HG03103 (cell line): ENCODE measurements around the gene MARCKSL1.
"Not testable (repeated sequence)": the region's sequence is repeated elsewhere in the genome, so short reads cannot be mapped to it uniquely, and the experiment has no call there.

Experiments used
- ATAC-seq: cut with Tn5 transposase; IDR thresholded peaks from one replicate; pipeline ENCODE4 v1.9.1; 2021; ENCODE audit warnings: low read depth; ENCODE audit not compliant: unreplicated experiment

The MARCKSL1 gene

GRCh38 chr1:32334274-32334861, 1.7 kb downstream of the MARCKSL1 start:
- no peak for ATAC-seq

GRCh38 chr1:32333251-32333963, 2.6 kb downstream of the MARCKSL1 start:
- ATAC-seq = no peak

GRCh38 chr1:32332290-32333079, 3.5 kb downstream of the MARCKSL1 start:
- no peak for ATAC-seq

DNA sequence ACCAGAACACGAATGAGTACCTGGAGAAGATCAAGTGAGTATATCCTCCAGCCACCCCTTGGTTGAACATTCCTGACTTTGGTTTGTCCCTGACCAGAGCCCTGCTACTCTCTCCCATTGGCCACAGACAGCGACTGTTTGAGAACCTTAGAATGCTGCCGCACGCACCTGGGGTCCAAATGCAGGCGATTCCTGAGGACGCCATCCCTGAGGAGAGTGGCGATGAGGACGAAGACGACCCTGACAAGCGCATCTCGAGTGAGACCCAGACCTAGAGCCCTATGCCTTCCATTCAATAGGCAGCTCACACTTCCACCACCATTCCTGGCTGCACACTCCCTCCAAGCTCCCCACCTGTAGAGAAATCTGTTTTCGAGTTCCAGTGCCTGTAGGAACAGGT, 4.5 kb downstream of the MARCKSL1 start:
- no peak for ATAC-seq

DNA sequence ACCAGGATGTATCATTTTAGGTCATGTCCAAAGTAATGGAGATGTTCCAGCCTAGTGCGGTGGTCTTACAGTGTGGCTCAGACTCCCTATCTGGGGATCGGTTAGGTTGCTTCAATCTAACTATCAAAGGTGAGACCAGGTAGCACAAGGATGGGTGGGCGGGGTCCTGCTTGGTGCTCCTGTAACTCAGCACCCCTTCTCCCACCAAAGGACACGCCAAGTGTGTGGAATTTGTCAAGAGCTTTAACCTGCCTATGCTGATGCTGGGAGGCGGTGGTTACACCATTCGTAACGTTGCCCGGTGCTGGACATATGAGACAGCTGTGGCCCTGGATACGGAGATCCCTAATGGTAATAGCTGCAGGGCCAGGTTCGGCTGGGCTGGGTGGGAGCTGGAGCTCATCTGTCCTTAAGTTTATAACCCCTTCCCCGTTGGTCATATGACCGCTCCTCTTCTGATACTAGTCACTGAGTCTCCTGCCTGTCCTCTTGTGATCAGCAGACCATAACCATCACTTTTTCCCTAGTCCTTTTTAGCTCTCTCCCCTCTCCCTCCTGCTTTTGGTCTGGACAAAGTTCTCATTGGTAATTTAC, 5.4 kb downstream of the MARCKSL1 start:
- ATAC-seq = no peak

DNA sequence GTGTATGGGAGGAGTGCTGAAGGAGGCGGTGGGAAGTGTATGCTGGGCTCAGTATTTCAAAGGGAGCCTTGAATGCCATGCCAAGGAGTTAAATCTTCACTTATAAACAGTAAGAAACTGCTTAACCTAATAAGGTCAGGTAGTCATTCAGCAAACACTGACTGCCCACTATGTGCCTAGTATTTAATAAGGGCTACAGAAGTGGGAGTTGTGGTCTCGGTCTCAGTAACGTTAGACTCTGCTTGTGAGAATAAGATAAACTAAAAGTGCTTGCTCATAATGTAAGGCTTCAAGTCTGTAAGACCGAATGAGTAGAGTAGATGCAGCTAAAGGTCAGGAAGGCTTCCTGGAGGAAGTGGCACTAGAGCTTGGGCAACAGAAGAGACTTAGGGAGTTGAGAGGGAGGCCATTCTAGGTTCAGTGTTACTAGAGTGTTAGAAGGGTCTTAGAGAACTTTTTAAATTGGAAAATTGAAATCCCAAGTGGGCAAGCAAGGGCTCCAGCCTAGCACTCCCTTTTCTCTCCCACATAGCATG, 6.0 kb downstream of the MARCKSL1 start:
- no peak for ATAC-seq

DNA sequence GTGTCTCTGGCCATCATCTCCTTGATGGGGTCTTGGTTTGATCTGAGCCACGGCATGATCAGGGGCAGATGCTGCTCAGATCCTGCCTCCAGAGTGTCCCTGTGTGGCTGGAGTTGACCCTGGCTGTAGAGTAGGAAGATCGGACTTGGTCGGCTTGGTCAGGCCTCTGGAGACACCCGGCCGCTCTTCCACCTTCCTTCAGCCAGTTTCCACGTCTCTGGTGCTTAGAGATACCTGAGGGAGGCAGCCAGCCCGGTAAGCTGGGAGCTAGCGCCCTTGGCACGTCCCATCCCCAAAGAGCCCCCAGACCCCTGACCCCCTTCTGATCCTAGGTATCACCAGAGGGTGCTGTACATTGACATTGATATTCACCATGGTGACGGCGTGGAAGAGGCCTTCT, 8.8 kb downstream of the MARCKSL1 start:
- no peak for ATAC-seq

- ATAC-seq = no peak
Observed at GRCh38 chr1:32321712-32322291, 14.2 kb downstream of the MARCKSL1 start.

DNA sequence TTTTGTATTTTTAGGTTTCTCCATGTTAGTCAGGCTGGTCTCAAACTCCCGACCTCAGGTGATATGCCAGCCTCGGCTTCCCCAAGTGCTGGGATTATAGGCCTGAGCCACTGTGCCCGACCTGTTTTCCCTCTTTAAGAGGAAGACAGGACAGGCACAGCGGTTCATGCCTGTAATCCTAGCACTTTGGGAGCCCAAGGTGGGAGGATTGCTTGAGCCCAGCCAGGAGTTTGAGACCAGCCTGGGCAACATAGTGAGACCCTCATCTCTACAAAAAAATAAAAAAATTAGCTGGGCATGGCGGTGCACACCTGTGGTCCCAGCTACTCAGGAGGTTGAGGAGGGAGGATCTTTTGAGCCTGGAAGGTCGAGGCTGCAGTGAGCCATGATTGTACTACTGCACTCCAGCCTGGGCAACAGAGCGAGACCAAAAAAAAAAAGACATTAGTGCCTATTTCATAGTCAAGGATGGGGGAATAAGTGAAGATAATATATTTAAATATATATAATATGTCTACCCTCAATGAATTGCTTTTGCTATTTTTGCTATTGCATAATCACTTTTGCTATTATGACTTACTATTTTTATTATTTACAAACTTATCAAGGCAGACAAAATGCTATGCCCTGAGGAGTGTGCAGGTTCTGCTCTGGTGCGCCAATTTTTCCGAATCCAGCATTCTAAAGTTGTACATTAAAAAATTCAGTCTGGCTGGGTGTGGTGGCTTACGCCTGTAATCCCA, 17.7 kb downstream of the MARCKSL1 start:
- ATAC-seq = no peak

DNA sequence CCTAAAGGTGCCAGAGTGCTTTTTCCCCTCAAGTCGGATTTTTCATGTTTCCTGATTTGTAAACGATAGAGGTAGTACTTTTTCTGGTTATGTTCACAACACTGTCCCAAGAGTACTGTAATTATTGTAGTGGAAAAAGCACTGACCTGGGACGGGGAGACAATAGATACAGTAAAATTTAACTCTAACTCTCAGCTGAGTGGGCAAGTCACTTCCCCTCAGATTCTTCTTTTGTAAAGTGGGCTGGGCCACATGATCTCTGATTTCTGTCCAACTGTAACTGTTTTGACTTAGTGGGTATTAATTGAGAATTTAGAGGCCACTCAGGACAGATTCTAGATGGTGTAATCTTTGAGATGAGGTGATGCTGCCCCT, 19.1 kb downstream of the MARCKSL1 start:
- no peak for ATAC-seq

DNA sequence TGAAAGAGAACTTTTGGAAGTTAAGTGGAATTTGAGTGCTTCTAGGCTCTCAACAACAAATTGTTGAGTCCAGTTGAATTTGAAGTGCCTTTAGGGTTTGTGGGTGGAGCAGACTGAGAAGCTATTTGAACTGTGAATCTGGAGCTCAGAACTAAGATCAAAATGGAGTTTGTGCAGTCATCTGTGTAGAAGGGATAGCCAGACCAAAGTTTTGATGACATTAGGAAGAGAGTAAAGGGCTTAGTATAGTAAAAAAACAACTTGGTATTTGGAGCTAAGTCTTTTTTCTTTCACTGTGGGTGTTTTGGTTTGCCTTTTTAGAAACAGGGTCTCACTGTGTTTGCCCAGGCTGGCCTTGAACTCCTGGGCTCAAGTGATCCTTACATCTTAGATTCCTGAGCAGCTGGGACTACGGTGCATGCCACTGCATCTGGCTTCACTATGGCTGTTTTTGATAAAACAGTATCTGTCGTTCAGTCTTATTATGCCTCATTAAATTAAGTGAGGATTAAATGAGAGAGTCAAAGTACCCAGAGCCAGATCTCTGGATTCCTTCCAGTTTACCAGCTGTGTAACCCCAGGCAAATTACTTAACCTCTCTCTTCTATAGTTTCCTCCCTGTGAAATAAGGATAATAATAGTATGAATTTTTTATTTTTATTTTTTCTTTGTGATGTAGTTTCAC, 24.2 kb downstream of the MARCKSL1 start:
- no peak for ATAC-seq

- no peak for ATAC-seq
Observed at GRCh38 chr1:32309960-32310359, 26.1 kb downstream of the MARCKSL1 start.

DNA sequence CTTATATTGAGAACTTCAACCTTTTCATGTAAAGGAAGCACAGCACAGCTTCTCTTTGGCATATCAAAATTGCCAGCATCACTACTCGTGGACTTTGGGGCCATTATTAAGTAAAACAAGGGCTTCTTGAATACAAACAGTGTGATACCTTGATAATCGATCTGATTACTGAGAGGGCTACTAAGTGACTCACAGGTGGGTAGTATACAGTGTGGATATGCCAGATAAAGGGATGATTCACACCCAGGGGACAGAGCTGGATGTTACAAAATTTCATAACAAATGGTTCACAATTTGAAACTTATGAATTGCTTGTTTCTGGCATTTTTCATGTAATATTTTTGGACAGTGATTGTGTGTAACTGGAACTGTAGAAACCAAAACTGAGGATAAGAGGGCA, 28.7 kb downstream of the MARCKSL1 start:
- ATAC-seq = no peak

- ATAC-seq = no peak
Observed at GRCh38 chr1:32305310-32305709, 30.7 kb downstream of the MARCKSL1 start.

DNA sequence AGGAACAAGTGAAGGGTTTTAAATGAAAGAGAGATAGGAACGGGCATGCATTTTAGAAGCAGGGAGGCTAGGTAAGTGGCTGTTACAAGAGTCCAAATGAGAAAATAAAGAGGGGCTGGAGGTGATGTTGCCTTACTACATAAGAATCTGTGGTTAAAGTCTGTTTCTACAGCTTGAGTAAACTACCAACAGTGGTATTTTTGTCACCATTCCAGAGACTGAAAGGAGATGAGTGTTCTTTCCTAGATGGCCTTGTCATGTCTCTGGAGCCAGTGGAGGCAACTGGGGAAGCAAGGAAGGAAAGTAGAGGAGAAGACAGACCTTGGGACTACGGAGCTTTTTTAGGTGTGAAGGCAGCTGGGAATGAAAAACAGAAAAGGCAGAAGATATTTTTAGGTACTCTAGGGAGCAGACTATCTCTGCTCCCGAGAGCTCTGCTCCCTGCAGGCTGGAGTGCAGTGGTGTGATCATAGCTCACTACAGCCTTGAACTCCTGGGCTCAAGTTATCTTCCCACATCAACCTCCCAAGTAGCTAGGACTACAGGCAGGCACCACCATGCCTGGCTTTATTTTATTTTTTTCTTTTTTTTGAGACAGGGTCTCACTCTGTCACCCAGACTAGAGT, 31.9 kb downstream of the MARCKSL1 start:
- no peak for ATAC-seq

- no peak for ATAC-seq
Observed at GRCh38 chr1:32303358-32303757, 32.7 kb downstream of the MARCKSL1 start.

DNA sequence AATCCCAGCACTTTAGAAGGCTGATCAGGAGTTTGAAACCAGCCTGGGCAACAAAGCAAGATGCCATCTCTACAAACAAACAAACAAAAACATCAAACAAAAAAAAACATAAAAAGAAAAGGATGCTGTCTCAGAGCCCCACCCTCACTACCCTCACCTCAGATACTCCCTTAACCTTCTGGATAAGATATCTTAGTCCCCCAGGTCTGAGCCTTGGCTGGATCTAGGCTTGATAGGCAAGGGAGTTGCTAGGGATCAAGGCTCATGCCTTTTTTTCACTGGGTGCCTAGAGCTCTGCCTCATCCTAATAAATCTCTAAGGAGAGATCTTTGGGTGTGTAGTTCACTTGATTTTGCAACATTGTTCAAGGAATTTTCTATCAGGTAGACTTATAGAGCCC, 36.7 kb downstream of the MARCKSL1 start:
- ATAC-seq = no peak

- not testable (repeated sequence) for ATAC-seq
Observed at GRCh38 chr1:32298211-32298610, 37.8 kb downstream of the MARCKSL1 start.
